GM18508 (cell line): ENCODE results near the gene LTBP1.
"Not testable (repeated sequence)": the region's sequence is repeated elsewhere in the genome, so short reads cannot be mapped to it uniquely, and the experiment has no call there.

ENCODE experiments used
- ATAC-seq: cut with Tn5 transposase; IDR thresholded peaks from one replicate; pipeline ENCODE4 v1.9.1; 2021; ENCODE audit warnings: moderate number of reproducible peaks; ENCODE audit not compliant: insufficient read depth, unreplicated experiment

The LTBP1 gene

DNA sequence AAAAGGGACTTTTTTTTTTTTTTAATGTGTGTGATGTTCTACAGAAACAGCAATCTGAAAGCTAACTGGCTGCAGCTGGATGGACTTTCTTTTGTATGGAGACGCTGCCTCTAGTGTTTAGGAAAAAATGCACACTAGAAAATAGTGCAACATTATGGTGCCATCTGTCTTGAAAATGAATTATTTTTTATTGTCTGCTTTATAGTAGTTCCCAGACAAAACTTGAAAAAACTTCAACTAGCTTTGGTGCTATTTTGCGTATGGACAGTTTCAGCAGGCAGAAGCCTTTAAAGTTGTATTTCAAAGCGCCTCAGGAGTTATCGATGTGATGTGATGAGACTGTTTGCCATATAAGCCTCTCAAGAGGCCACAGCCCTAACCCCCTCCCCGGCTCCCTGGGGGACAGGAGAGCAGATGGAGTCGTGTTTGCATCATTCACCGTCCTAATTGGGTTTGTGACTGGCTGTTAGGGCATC lies 86.9 kb downstream of the LTBP1 start:
- ATAC-seq, result no peak

DNA sequence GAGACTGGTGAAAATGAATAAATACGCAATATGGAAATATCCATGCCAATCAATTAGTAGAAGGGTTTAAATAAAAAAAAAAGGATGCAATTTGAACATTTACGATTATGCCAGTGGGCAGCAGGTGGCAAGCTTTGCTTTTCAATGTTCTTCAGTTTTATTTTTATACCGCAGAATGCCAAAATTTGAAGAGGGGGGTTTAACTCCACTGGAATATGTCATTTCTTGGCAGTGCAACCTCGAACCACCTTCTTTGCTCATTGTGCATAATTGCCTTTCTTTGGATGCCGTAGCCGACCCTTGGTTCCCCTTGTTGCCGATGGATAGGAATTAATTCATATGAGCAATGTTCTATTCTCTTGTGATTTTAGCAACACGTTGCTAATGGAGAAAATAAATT lies 88.0 kb downstream of the LTBP1 start:
- ATAC-seq, result no peak

GRCh38 chr2:33038230-33038629 lies 91.5 kb downstream of the LTBP1 start:
- no peak for ATAC-seq

- ATAC-seq, result no peak
Observed at GRCh38 chr2:33038799-33039198, 92.0 kb downstream of the LTBP1 start.

DNA sequence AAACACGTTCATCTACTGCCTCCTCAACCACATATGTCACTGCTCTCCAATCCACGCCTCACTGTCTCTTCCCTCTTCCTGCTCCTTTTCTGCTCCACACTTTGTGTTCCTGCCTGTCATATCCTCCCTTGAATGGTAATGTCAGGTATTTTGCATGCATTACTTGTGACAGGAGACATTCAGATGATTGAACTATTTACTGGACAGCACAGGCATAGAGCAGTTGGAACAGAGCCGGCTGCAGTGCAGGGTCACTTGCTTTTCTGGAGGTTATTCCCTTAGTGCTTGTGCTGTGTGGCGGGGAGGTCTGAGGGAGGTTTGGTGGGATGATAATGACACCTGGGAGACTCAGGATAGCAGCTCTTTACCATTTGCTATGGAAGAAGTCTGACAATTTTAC lies 93.8 kb downstream of the LTBP1 start:
- no peak for ATAC-seq

DNA sequence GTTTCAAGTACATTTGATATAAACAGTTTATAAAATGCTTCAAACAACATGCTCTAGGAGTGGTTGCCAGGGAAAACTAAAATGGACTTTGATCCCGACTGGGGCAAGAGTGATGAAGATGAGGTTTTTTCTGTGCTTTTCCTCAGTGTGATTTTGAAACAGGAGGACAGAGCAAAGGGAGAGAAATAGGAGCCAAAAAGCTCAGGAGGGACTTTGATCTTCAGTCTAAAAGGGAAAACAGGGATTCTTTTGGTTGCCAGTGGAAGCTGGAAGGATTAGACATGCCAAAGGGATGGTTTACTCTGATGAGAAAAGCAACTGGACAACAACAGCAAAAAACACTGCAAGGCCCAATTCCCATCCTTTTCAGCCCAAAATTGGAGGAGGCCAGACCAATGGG lies 95.5 kb downstream of the LTBP1 start:
- ATAC-seq, result no peak

DNA sequence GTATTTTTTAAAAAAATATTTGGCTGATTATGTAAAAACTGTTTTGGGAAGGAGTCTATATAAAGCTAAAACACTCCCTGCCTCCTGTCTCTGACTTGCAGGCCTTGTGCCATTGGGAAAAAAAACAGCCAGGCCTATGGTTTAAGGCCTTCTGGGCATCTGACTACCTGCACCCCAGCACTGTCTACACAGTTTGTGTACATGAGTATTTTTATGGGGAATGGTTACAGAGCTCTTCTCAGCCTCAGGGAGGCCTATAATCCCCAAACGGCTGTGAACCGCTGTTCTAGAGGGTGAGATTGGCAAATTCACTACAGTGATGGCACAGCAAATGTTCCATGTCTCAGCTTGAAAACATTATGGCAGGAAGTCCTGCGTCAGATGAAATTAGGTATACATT lies 96.1 kb downstream of the LTBP1 start:
- ATAC-seq, result no peak

DNA sequence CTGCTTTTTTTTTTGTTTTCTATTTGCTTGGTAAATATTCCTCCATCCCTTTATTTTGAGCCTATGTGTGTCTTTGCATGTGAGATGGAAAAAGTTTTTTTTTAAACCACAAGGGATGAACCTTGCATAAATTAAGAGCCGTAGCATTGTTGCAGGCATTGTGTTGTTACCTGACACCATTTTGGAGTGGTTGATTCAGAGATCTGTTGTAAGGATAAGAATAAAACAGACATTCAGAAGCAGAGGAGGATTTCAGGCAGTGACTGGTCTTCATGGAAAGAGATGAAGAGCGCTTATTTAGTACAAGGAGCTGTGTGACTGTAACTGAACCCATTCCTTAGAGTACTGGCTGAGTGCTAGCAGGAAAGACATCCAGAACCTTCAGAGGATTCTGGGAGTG lies 101.2 kb downstream of the LTBP1 start:
- no peak for ATAC-seq

- no peak for ATAC-seq
Observed at GRCh38 chr2:33051586-33052360, 105.0 kb downstream of the LTBP1 start.

- ATAC-seq, result no peak
Observed at GRCh38 chr2:33052361-33052735, 105.6 kb downstream of the LTBP1 start.

GRCh38 chr2:33052795-33053194 lies 106.0 kb downstream of the LTBP1 start:
- not testable (repeated sequence) for ATAC-seq

DNA sequence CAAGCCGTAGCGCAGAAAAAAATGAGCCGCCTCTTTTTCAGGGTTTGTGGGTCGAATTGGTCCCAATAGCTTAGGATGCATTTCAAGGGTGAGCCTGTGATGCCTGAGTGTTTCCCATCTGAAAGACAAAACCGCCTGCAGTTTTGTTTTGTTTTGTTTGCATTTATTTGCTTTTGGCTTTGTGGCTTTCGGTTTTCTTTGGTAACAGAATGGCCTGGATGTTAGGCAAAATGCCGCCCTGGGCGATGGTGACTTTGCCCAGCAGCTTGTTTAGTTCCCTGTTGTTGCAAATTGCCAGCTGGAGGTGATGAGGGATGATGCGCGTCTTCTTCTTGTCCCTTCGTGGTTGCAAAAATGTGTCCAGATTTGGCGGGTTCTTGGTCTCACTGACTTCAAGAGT lies 109.4 kb downstream of the LTBP1 start:
- no peak for ATAC-seq

DNA sequence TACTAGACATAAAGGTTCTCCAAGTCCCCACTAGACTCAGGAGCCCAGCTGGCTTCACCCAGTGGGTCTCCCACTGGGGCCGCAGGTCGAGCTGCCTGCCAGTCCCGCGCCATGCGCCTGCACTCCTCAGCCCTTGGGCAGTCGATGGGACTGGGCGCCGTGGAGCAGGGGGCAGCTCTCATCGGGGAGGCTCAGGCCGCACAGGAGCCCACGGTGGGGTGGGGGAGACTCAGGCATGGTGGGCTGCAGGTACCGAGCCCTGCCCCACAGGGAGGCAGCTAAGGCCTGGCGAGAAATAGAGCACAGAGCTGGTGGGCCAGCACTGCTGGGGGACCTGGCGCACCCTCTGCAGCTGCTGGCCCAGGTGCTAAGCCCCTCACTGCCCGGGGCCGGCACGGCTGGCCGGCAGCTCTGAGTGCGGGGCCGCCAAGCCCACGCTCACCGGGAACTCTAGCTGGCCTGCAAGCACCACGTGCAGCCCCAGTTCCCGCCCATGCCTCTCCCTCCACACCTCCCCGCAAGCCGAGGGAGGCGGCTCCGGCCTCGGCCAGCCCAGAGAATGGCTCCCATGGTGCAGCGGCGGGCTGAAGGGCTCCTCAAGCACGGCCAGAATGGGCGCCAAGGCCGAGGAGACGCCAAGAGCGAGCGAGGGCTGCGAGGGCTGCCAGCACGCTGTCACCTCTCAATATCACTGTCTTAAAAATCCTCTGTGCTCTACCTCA lies 110.7 kb downstream of the LTBP1 start:
- ATAC-seq, result not testable (repeated sequence)

DNA sequence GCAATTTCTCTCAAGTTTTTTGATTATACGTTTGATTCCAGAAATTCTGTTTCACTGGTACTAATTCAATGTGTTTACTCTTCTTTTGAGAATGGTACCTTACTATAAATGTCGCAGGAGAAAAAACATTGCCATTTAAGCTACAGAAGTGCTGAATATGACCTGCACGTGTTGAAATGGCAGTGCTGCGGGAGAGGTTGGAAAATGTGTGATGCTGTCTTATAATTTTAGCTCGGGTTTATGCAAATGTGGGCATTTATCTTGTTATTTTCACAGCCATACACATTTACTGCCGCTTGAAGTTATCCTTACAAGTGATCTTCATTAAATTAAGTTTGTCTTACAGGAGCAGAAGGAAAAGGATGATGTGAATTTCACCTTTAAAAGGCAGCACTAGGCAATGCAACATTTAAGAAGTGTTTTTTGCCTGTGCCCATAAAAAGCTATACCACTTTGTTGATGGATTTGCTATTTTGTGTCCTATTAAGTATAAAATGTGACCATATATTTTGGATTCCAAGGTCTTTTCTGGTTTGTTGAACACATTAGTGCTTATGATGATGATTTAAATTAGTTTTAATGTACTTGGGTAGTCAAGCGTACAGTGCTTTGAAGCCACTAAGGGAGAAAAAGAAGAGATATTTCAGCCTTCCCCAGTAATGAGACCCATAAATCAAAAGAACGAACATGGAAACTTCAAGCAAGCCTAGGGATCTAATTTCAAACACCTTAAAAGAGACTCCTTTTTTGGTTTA lies 112.1 kb downstream of the LTBP1 start:
- no peak for ATAC-seq

- ATAC-seq, result no peak
Observed at GRCh38 chr2:33059471-33060156, 112.9 kb downstream of the LTBP1 start.

GRCh38 chr2:33060405-33060804 lies 113.7 kb downstream of the LTBP1 start:
- ATAC-seq, result no peak

- ATAC-seq, result no peak
Observed at GRCh38 chr2:33062665-33063250, 116.0 kb downstream of the LTBP1 start.

GRCh38 chr2:33064349-33064801 lies 117.6 kb downstream of the LTBP1 start:
- ATAC-seq, result no peak

GRCh38 chr2:33067598-33067997 lies 120.8 kb downstream of the LTBP1 start:
- no peak for ATAC-seq

- no peak for ATAC-seq
Observed at GRCh38 chr2:33068261-33068660, 121.5 kb downstream of the LTBP1 start.
